Spleen (tissue), 11 donors: ENCODE data around the gene UBASH3A. TPM values are rescaled to one million over a fixed set of nuclear protein-coding genes. Genes with fewer than 3 reads are reported as not detected.

Experiments used
- DNase-seq: peaks from one replicate; pipeline ENCODE4 v3.0.0-alpha.2; 2020
- H3K27ac ChIP-seq, 8 donors: fragments of 200-600 bp; sonication (generic) in 7 of 8; 1 replicate in 4 of 8; 2 replicates in 4 of 8; pipeline versions ENCODE4 v1.5.0 to v1.8.0; 2016 to 2021; ENCODE audit warnings: inconsistent platforms in 4 of 8, mild to moderate bottlenecking in 4 of 8, moderate library complexity in 1 of 8
- H3K27me3 ChIP-seq, 7 donors: fragments of 200-600 bp; sonication (generic) in 6 of 7; replicated peaks in 1 of 7; 1 replicate in 4 of 7; 2 replicates in 3 of 7; pipeline versions ENCODE4 v1.5.0 to v1.8.0; 2016 to 2021; ENCODE audit warnings: inconsistent platforms in 3 of 7, mild to moderate bottlenecking in 1 of 7
- H3K36me3 ChIP-seq, 6 donors: fragments of 200-600 bp; sonication (generic) in 5 of 6; 1 replicate in 4 of 6; 2 replicates in 2 of 6; pipeline versions ENCODE4 v1.5.0 to v1.8.0; 2016 to 2021; ENCODE audit warnings: inconsistent platforms in 2 of 6
- H3K4me1 ChIP-seq, 6 donors: fragments of 200-600 bp; sonication (generic) in 5 of 6; 1 replicate in 3 of 6; 2 replicates in 3 of 6; pipeline versions ENCODE4 v1.5.0 to v1.8.0; 2016 to 2021; ENCODE audit warnings: inconsistent platforms in 3 of 6
- H3K4me3 ChIP-seq, 8 donors: fragments of 200-600 bp; sonication (generic) in 7 of 8; 1 replicate in 4 of 8; 2 replicates in 4 of 8; pipeline versions ENCODE4 v1.5.0 to v1.8.0; 2016 to 2021; ENCODE audit warnings: inconsistent platforms in 4 of 8, mild to moderate bottlenecking in 4 of 8, moderate library complexity in 2 of 8
- H3K9me3 ChIP-seq, 8 donors: fragments of 200-600 bp; sonication (generic) in 7 of 8; 1 replicate in 4 of 8; 2 replicates in 4 of 8; pipeline versions ENCODE4 v1.5.0 to v1.8.0; 2016 to 2021; ENCODE audit warnings: inconsistent platforms in 4 of 8
- CTCF ChIP-seq, 11 experiments: fragments of 200-600 bp in 7 of 11; fragments of 450-650 bp in 4 of 11; sonication (generic) in 4 of 11; IDR thresholded peaks in 8 of 11; conservative IDR thresholded peaks in 3 of 11; 1 replicate in 7 of 11; 2 replicates in 4 of 11; pipeline versions ENCODE4 v1.4.0 to v1.8.0; 2016 to 2021; ENCODE audit warnings: antibody characterized with exemption in 11 of 11, inconsistent platforms in 4 of 11, mild to moderate bottlenecking in 1 of 11
- POLR2A ChIP-seq, 3 donors: fragments of 450-650 bp; IDR thresholded peaks; one replicate each; pipeline ENCODE4 v1.5.1; 2017; ENCODE audit warnings: antibody characterized with exemption in 3 of 3, mild to moderate bottlenecking in 1 of 3
- POLR2AphosphoS5 ChIP-seq, 3 donors: sonication (generic); formaldehyde crosslinking; IDR thresholded peaks; one replicate each; pipeline ENCODE4 v1.5.1; 2017; ENCODE audit warnings: antibody characterized with exemption in 3 of 3
- WGBS, 5 donors: extraction: QIAGEN DNeasy Blood & Tissue Kit in 3 of 5; methylation state at CpG; one replicate each; pipeline versions ENCODE4 v1.1.5 to v1.1.7; 2013 to 2018; 5-methylcytosine and 5-hydroxymethylcytosine counted together
- intact Hi-C: fragments of 100-400 bp; cut with DNase I; formaldehyde crosslinking; loops from one replicate; pipeline ENCODE4 v1.15.0; 2023; ENCODE audit warnings: low total_unique reads
- polyA plus RNA-seq, 3 donors: library from polyadenylated mRNA; stranded (reverse); fragments of 200-250 nt; gene quantifications; one replicate each; pipeline ENCODE4 v1.2.1, GENCODE V29; 2013
- total RNA-seq, 7 donors: library from RNA; depleted of rRNA in 3 of 7; stranded (reverse); fragments of >200 nt in 3 of 7; fragmentation: NEBNext Ultra II Directional in 4 of 7; extraction: Animal tissue kit (Norgen Biotek cat#: 25700) in 4 of 7; gene quantifications; one replicate each; pipeline versions ENCODE4 v1.1.0 to v1.2.1, GENCODE V29; 2016 to 2021
- donor health status: healthy with polysubstance abuse.
- donor health status: DM: no; HTN: no; CAD: no; lungs with moderate emphysema.
- donor health status: DM: no; HTN: no; CAD: no.
- donor health status: Bipolar disorder and iron deficiency.
- donor health status: healthy.
- donor health status: DM: no; HTN: no; CAD: no.
- donor health status: DM: yes; HTN: yes; CAD: no.

UBASH3A gene
- total and polyA plus RNA-seq, 10 donors = 2.6 to 16.3 (median 10.2) TPM

GRCh38 chr21:42396799-42397745 lies 6.6 kb upstream of the UBASH3A start:
- Histone ChIP-seq H3K36me3 (no peaks in the 10 kb centered on the region), H3K4me1 (peaks cover 0 to 14% (median 5%) of the 10 kb centered on the region in 6 donors), H3K27ac (no peak overlapping the region), H3K9me3 (peaks cover 0 to 11% (median 4%) of the 10 kb centered on the region in 8 donors), H3K27me3 (peaks cover 0 to 5% (median 0%) of the 10 kb centered on the region in 7 donors), H3K4me3 (no peak overlapping the region)
- DNase-seq = peak; percentile 37
- intact Hi-C loops = no loop called here
- 78 to 88% (median 81%) methylated on average over 18 to 19 of the region's 19 CpGs for WGBS, 5 donors
- TF ChIP-seq POLR2A (IDR thresholded peaks at IDR 0.05) (no peak), POLR2AphosphoS5 (IDR thresholded peaks at IDR 0.05) (no peak)

GRCh38 chr21:42397746-42398394 lies 5.8 kb upstream of the UBASH3A start:
- no peaks in the 10 kb centered on the region for H3K36me3 ChIP-seq
- H3K4me3 ChIP-seq = no peak overlapping the region
- no peaks in the 10 kb centered on the region for H3K27me3 ChIP-seq
- H3K27ac ChIP-seq = no peak overlapping the region
- peaks cover 0 to 13% (median 5%) of the 10 kb centered on the region in 8 donors for H3K9me3 ChIP-seq
- peaks cover 0 to 10% (median 4%) of the 10 kb centered on the region in 6 donors for H3K4me1 ChIP-seq
- TF ChIP-seq POLR2A (IDR thresholded peaks at IDR 0.05) (no peak), POLR2AphosphoS5 (IDR thresholded peaks at IDR 0.05) (no peak), CTCF (IDR thresholded peaks at IDR 0.05 in 8 of 11, conservative IDR thresholded peaks at IDR 0.05 in 3 of 11) (no peak)
- 78 to 86% (median 85%) methylated on average over 14 of the region's 14 CpGs for WGBS, 5 donors
- peak; percentile 56 for DNase-seq
- intact Hi-C loops = no loop called here

- Histone ChIP-seq H3K4me3 (no peak overlapping the region), H3K9me3 (peaks cover 0 to 13% (median 5%) of the 10 kb centered on the region in 8 donors), H3K27ac (no peak overlapping the region), H3K36me3 (no peaks in the 10 kb centered on the region), H3K27me3 (peaks cover 0 to under 1% (median 0%) of the 10 kb centered on the region in 7 donors), H3K4me1 (peaks cover 0 to 10% (median 0%) of the 10 kb centered on the region in 6 donors)
- peak; percentile 34 for DNase-seq
- TF ChIP-seq POLR2AphosphoS5 (IDR thresholded peaks at IDR 0.05) (no peak), POLR2A (IDR thresholded peaks at IDR 0.05) (no peak), CTCF (IDR thresholded peaks at IDR 0.05 in 8 of 11, conservative IDR thresholded peaks at IDR 0.05 in 3 of 11) (no peak)
- intact Hi-C loops = no loop called here
- 77 to 85% (median 80%) methylated on average over 12 of the region's 12 CpGs for WGBS, 5 donors
Measured at GRCh38 chr21:42398436-42399028, 5.2 kb upstream of the UBASH3A start.

- no peaks in the 10 kb centered on the region for H3K36me3 ChIP-seq
- peaks cover 0 to 13% (median 5%) of the 10 kb centered on the region in 8 donors for H3K9me3 ChIP-seq
- no peak overlapping the region for H3K4me3 ChIP-seq
- no peak for DNase-seq
- 59 to 83% (median 74%) methylated on average over 4 of the region's 4 CpGs for WGBS, 5 donors
- H3K27ac ChIP-seq = no peak overlapping the region
- H3K4me1 ChIP-seq = peaks cover 0 to 9% (median 0%) of the 10 kb centered on the region in 6 donors
- TF ChIP-seq POLR2A (IDR thresholded peaks at IDR 0.05) (no peak), POLR2AphosphoS5 (IDR thresholded peaks at IDR 0.05) (no peak), CTCF (IDR thresholded peaks at IDR 0.05 in 8 of 11, conservative IDR thresholded peaks at IDR 0.05 in 3 of 11) (no peak)
- intact Hi-C loops = no loop called here
- peaks cover 0 to 5% (median 0%) of the 10 kb centered on the region in 7 donors for H3K27me3 ChIP-seq
Measured at GRCh38 chr21:42400525-42400924, 3.2 kb upstream of the UBASH3A start.
